Measurements from ENCODE around the gene OR5J2. TPM values are rescaled to one million over a fixed set of nuclear protein-coding genes. Genes with fewer than 3 reads are reported as not detected.

Gene OR5J2
- total RNA-seq, 2 experiments from 2014 or later: not detected

DNA sequence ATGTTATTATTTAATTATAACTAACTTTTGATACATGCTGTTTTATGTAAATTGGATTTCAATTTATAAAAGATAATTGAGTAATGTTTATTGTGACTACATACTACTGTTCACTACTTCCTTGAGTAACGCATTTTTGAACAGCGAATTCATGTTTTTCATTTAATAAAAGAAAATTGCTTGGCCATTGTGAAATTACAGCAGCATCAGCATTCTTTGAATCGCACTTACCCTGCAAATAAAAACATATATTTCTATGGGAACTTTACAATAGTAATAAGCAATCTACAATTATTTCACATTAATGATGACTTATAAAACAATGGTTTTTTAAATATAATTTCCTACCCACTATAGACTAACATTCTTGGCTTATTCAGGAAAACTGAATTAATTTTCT is 20.3 kb downstream of the OR5J2 start:
- no peaks in the 10 kb centered on the region for H3K27me3 Mint-ChIP-seq
- no peaks in the 10 kb centered on the region for H3K27me3 ChIP-seq (ENCODE audit: control insufficient read depth in 1 of 2, insufficient read depth in 2 of 2, low read length in 2 of 2)
- H3K4me3 Mint-ChIP-seq: no peak overlapping the region
- H3K4me3 ChIP-seq (ENCODE audit: low read length): no peak overlapping the region
- no peaks in the 10 kb centered on the region for H3K9me3 ChIP-seq (ENCODE audit: control insufficient read depth in 1 of 2, insufficient read depth in 1 of 2, low read length in 2 of 2)
- intact Hi-C loops (cut with DNase I, micrococcal nuclease): no loop called here
- no peaks in the 10 kb centered on the region for H3K4me1 Mint-ChIP-seq (ENCODE audit: low read depth)
- peaks cover 8% of the 10 kb centered on the region for H3K9me3 Mint-ChIP-seq
- no peaks in the 10 kb centered on the region for H3K36me3 Mint-ChIP-seq (ENCODE audit: low read depth)
- DNase-seq: no peak
- no peak overlapping the region for H3K27ac ChIP-seq (ENCODE audit: low read depth in 1 of 2, low read length in 2 of 2)
- TF ChIP-seq, protein P1, sequence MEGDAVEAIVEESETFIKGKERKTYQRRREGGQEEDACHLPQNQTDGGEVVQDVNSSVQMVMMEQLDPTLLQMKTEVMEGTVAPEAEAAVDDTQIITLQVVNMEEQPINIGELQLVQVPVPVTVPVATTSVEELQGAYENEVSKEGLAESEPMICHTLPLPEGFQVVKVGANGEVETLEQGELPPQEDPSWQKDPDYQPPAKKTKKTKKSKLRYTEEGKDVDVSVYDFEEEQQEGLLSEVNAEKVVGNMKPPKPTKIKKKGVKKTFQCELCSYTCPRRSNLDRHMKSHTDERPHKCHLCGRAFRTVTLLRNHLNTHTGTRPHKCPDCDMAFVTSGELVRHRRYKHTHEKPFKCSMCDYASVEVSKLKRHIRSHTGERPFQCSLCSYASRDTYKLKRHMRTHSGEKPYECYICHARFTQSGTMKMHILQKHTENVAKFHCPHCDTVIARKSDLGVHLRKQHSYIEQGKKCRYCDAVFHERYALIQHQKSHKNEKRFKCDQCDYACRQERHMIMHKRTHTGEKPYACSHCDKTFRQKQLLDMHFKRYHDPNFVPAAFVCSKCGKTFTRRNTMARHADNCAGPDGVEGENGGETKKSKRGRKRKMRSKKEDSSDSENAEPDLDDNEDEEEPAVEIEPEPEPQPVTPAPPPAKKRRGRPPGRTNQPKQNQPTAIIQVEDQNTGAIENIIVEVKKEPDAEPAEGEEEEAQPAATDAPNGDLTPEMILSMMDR (IDR thresholded peaks at IDR 0.05): no peak
- ChIA-PET CTCF (no interaction called here), POLR2A (no interaction called here)
- H3K36me3 ChIP-seq (ENCODE audit: insufficient read depth, low read length): no peaks in the 10 kb centered on the region
- no peak overlapping the region for H3K27ac Mint-ChIP-seq
- ATAC-seq (ENCODE audit: poor library complexity): no peak
- no peaks in the 10 kb centered on the region for H3K4me1 ChIP-seq (ENCODE audit: insufficient read depth, low read length)

DNA sequence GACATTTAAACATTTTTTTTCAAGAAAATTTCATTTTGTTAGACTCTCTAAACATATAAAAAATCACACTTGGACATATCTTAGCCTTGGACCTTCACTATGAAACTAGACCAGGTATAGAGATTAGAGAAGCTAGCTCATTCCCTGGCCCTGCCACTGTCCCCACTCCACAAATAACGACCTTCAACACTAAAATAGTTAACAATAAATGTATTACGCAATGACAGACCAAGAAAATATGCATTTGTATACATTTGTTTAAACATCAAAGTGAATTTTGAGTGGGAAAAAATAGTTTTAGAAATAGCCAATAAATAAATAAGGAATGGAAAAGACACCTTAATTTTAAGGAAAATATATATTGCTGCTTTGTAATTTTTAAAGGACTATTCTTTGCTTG is 20.9 kb downstream of the OR5J2 start:
- CTCF ChIA-PET: no interaction called here

GRCh38 chr11:56207790-56208189 is 31.4 kb downstream of the OR5J2 start:
- intact Hi-C loops (cut with DNase I, micrococcal nuclease): no loop called here
- no peak overlapping the region for H3K27ac Mint-ChIP-seq
- peaks cover 11% of the 10 kb centered on the region for H3K9me3 Mint-ChIP-seq
- peaks cover 10 to 13% of the 10 kb centered on the region in 2 experiments for H3K9me3 ChIP-seq (ENCODE audit: control insufficient read depth in 1 of 2, insufficient read depth in 1 of 2, low read length in 2 of 2)
- no peaks in the 10 kb centered on the region for H3K36me3 Mint-ChIP-seq (ENCODE audit: low read depth)
- no peak overlapping the region for H3K4me3 Mint-ChIP-seq
- no peak overlapping the region for H3K27ac ChIP-seq (ENCODE audit: low read depth in 1 of 2, low read length in 2 of 2)
- no peaks in the 10 kb centered on the region for H3K27me3 ChIP-seq (ENCODE audit: control insufficient read depth in 1 of 2, insufficient read depth in 2 of 2, low read length in 2 of 2)
- no peaks in the 10 kb centered on the region for H3K27me3 Mint-ChIP-seq
- no peaks in the 10 kb centered on the region for H3K4me1 Mint-ChIP-seq (ENCODE audit: low read depth)
- ATAC-seq (ENCODE audit: poor library complexity) (no peak), DNase-seq (no peak)
- H3K4me3 ChIP-seq (ENCODE audit: low read length): no peak overlapping the region
- no peaks in the 10 kb centered on the region for H3K36me3 ChIP-seq (ENCODE audit: insufficient read depth, low read length)
- ChIA-PET CTCF (no interaction called here), POLR2A (no interaction called here)
- no peaks in the 10 kb centered on the region for H3K4me1 ChIP-seq (ENCODE audit: insufficient read depth, low read length)
- TF ChIP-seq, protein P1 (IDR thresholded peaks at IDR 0.05): no peak

More for the DNA sequence above, 20.9 kb downstream of the OR5J2 start:
- TF ChIP-seq, protein P1 (IDR thresholded peaks at IDR 0.05): no peak
- no peaks in the 10 kb centered on the region for H3K4me1 ChIP-seq (ENCODE audit: insufficient read depth, low read length)
- no peak for DNase-seq
- POLR2A ChIA-PET: no interaction called here
- H3K27ac ChIP-seq (ENCODE audit: low read depth in 1 of 2, low read length in 2 of 2): no peak overlapping the region
- H3K9me3 ChIP-seq (ENCODE audit: control insufficient read depth in 1 of 2, insufficient read depth in 1 of 2, low read length in 2 of 2): no peaks in the 10 kb centered on the region
- no peaks in the 10 kb centered on the region for H3K36me3 Mint-ChIP-seq (ENCODE audit: low read depth)
- H3K27me3 Mint-ChIP-seq: no peaks in the 10 kb centered on the region
- no peak overlapping the region for H3K4me3 ChIP-seq (ENCODE audit: low read length)
- ATAC-seq (ENCODE audit: poor library complexity): no peak
- H3K4me3 Mint-ChIP-seq: no peak overlapping the region
- H3K27ac Mint-ChIP-seq: no peak overlapping the region
- H3K27me3 ChIP-seq (ENCODE audit: control insufficient read depth in 1 of 2, insufficient read depth in 2 of 2, low read length in 2 of 2): no peaks in the 10 kb centered on the region
- H3K36me3 ChIP-seq (ENCODE audit: insufficient read depth, low read length): no peaks in the 10 kb centered on the region
- intact Hi-C loops (cut with DNase I, micrococcal nuclease): no loop called here
- no peaks in the 10 kb centered on the region for H3K4me1 Mint-ChIP-seq (ENCODE audit: low read depth)
- peaks cover 8% of the 10 kb centered on the region for H3K9me3 Mint-ChIP-seq

All from CD4-positive, alpha-beta T cell (primary cell).